Colonic mucosa (tissue), 4 donors: ENCODE results near the gene GSN. TPM values are rescaled to one million over a fixed set of nuclear protein-coding genes. Genes with fewer than 3 reads are reported as not detected.

Experiments
- DNase-seq: peaks from one replicate; pipeline ENCODE4 v3.0.0-alpha.2; 2020
- H3K27ac ChIP-seq: fragments of 200-600 bp; one replicate; pipeline ENCODE4 v1.8.0; 2021
- H3K27me3 ChIP-seq: fragments of 200-600 bp; one replicate; pipeline ENCODE4 v1.8.0; 2021
- H3K36me3 ChIP-seq: fragments of 200-600 bp; one replicate; pipeline ENCODE4 v1.8.0; 2021
- H3K4me1 ChIP-seq: fragments of 200-600 bp; one replicate; pipeline ENCODE4 v1.8.0; 2021; ENCODE audit warnings: mild to moderate bottlenecking
- H3K4me3 ChIP-seq: fragments of 200-600 bp; one replicate; pipeline ENCODE4 v1.8.0; 2021
- H3K9ac ChIP-seq, 2 donors: one replicate each; pipeline ENCODE4 v1.7.0; 2013; ENCODE audit warnings: control low read depth in 2 of 2, low read depth in 2 of 2, low read length in 2 of 2
- H3K9me3 ChIP-seq: fragments of 200-600 bp; one replicate; pipeline ENCODE4 v1.8.0; 2021
- CTCF ChIP-seq: fragments of 200-600 bp; IDR thresholded peaks from one replicate; pipeline ENCODE4 v1.8.0; 2022; ENCODE audit warnings: antibody characterized with exemption, mild to moderate bottlenecking
- intact Hi-C: fragments of 100-400 bp; cut with DNase I; formaldehyde crosslinking; loops from one replicate; pipeline ENCODE4 v1.14.1; 2022
- total RNA-seq, 2 donors: library from RNA; stranded (reverse); fragmentation: NEBNext Ultra II Directional in 1 of 2; extraction: Animal tissue kit (Norgen Biotek cat#: 25700) in 1 of 2; gene quantifications; one replicate each; pipeline ENCODE4 v1.2.1, GENCODE V29; 2021
- donor health status: healthy.
- donor health status: DM: no; HTN: no; CAD: no.
- donor health status: DM: no; HTN: no; CAD: no.

Gene GSN
- total RNA-seq, 2 donors from 2014 or later = 413 to 553 TPM

- Histone ChIP-seq H3K27ac (no peak overlapping the region), H3K4me3 (no peak overlapping the region), H3K36me3 (no peaks in the 10 kb centered on the region), H3K4me1 (no peaks in the 10 kb centered on the region), H3K9ac (no peak overlapping the region), H3K27me3 (no peaks in the 10 kb centered on the region), H3K9me3 (no peaks in the 10 kb centered on the region)
- no peak for DNase-seq
- TF ChIP-seq CTCF = no peak
- intact Hi-C loops = no loop called here
Measured at GRCh38 chr9:121239071-121239470, 28.9 kb upstream of the GSN start.

DNA sequence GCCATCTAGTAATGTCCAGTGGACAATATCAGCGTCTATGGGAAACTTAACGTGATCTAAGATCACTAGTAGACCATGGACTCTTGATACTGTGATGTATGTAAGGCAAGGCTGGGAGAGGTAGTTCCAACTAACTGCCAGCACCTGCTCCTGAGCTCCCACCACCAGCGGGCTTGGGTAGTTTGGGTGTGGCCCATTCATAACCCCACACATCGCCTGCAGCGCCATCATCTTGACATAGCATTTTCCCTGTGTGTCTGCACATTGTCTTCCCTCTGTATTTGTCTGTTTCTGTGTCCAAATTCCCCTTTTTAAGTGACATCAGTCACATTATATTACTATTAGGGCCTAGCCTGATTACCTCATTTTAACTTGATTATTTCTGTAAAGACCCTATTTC lies 28.1 kb upstream of the GSN start:
- no peaks in the 10 kb centered on the region for H3K36me3 ChIP-seq
- H3K27me3 ChIP-seq = no peaks in the 10 kb centered on the region
- no peak for DNase-seq
- H3K4me1 ChIP-seq = no peaks in the 10 kb centered on the region
- no peak overlapping the region for H3K4me3 ChIP-seq
- no peaks in the 10 kb centered on the region for H3K9me3 ChIP-seq
- no peak overlapping the region for H3K9ac ChIP-seq
- intact Hi-C loops = no loop called here
- TF ChIP-seq CTCF = no peak
- H3K27ac ChIP-seq = no peak overlapping the region

- no peak for DNase-seq
- Histone ChIP-seq H3K4me1 (no peaks in the 10 kb centered on the region), H3K9ac (no peak overlapping the region), H3K9me3 (no peaks in the 10 kb centered on the region), H3K27ac (no peak overlapping the region), H3K4me3 (no peak overlapping the region), H3K36me3 (no peaks in the 10 kb centered on the region), H3K27me3 (no peaks in the 10 kb centered on the region)
- intact Hi-C loops = no loop called here
- TF ChIP-seq CTCF = no peak
Measured at GRCh38 chr9:121240472-121241135, 27.4 kb upstream of the GSN start.

- Histone ChIP-seq H3K4me1 (no peaks in the 10 kb centered on the region), H3K27me3 (no peaks in the 10 kb centered on the region), H3K9me3 (no peaks in the 10 kb centered on the region), H3K36me3 (no peaks in the 10 kb centered on the region), H3K9ac (no peak overlapping the region), H3K4me3 (no peak overlapping the region), H3K27ac (peak overlapping the region; percentile 20)
- no peak for DNase-seq
- no peak for TF ChIP-seq CTCF
- intact Hi-C loops = no loop called here
Measured at GRCh38 chr9:121242219-121242958, 25.6 kb upstream of the GSN start.

DNA sequence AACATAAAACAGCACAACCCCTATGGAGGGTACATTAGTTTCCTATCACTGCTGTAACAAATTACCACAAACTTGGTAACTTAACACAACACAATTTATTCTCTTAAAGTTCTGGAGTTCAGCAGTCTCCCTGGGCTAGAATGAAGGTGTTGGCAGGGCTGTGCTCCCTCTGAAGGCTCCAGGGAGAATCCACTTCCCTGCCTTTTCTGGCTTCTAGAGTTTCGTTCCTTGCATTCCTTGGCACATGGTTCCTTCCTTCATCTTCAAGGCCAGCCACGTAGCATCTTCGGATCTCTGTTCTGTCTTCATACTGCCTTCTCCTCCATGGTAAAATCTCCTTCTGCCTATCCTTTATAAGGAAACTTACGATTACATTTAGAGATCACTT lies 25.0 kb upstream of the GSN start:
- Histone ChIP-seq H3K9ac (no peak overlapping the region), H3K36me3 (no peaks in the 10 kb centered on the region), H3K9me3 (no peaks in the 10 kb centered on the region), H3K27me3 (no peaks in the 10 kb centered on the region), H3K4me3 (no peak overlapping the region), H3K4me1 (no peaks in the 10 kb centered on the region), H3K27ac (no peak overlapping the region)
- intact Hi-C loops = no loop called here
- no peak for DNase-seq
- no peak for TF ChIP-seq CTCF
